ENCODE data around the gene MRM2. TPM values are rescaled to one million over a fixed set of nuclear protein-coding genes. Genes with fewer than 3 reads are reported as not detected.

The MRM2 gene
- total and polyA plus RNA-seq, 4 donors = 14.5 to 33.0 (median 27.7) TPM

- Histone ChIP-seq H3K9me3 (ENCODE audit: control insufficient read depth, insufficient read depth, low read length) (no peaks in the 10 kb centered on the region), H3K4me1 (ENCODE audit: control insufficient read depth, insufficient read depth, low read length) (no peaks in the 10 kb centered on the region), H3K27me3 (ENCODE audit: control insufficient read depth, insufficient read depth, low read length) (no peaks in the 10 kb centered on the region), H3K4me3 (ENCODE audit: low read depth, low read length) (no peak overlapping the region), H3K27ac (ENCODE audit: low read depth, low read length) (no peak overlapping the region), H3K36me3 (ENCODE audit: control insufficient read depth, insufficient read depth, low read length) (peaks cover 100% of the 10 kb centered on the region)
- 95% methylated on average over 8 of the region's 8 CpGs for WGBS (ENCODE audit: insufficient coverage)
- no peak for DNase-seq (ENCODE audit: low read depth in 4 of 6, low spot score in 6 of 6)
Measured at GRCh38 chr7:2219606-2220005, 22.4 kb downstream of the MRM2 start.

DNA sequence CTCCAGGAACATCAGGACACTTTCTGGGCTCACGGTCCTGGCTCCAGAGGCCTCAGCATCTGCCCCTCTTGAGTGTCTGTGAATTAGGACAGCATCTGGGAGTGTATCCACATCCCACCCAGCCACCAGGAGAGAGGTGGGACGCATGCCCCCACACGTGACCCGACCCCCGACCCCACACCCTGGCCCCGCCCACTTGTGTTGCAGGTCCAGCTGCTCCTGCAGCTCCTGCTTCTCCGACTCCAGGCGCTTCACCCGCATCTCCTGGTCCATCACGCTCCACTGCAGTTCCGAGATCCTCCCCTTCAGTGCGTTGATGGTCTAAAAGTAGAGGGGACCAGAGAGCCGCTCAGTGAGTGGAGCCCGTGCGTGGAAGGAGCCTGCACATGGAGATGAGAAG is 22.9 kb downstream of the MRM2 start:
- peaks cover 100% of the 10 kb centered on the region for H3K36me3 ChIP-seq (ENCODE audit: control insufficient read depth, insufficient read depth, low read length)
- no peak overlapping the region for H3K27ac ChIP-seq (ENCODE audit: low read depth, low read length)
- H3K9me3 ChIP-seq (ENCODE audit: control insufficient read depth, insufficient read depth, low read length) = no peaks in the 10 kb centered on the region
- no peak for DNase-seq (ENCODE audit: low read depth in 4 of 6, low spot score in 6 of 6)
- H3K4me1 ChIP-seq (ENCODE audit: control insufficient read depth, insufficient read depth, low read length) = no peaks in the 10 kb centered on the region
- no peaks in the 10 kb centered on the region for H3K27me3 ChIP-seq (ENCODE audit: control insufficient read depth, insufficient read depth, low read length)
- WGBS (ENCODE audit: insufficient coverage) = 90% methylated on average over 12 of the region's 15 CpGs
- H3K4me3 ChIP-seq (ENCODE audit: low read depth, low read length) = no peak overlapping the region

- Histone ChIP-seq H3K27ac (ENCODE audit: low read depth, low read length) (no peak overlapping the region), H3K4me3 (ENCODE audit: low read depth, low read length) (no peak overlapping the region), H3K27me3 (ENCODE audit: control insufficient read depth, insufficient read depth, low read length) (no peaks in the 10 kb centered on the region), H3K4me1 (ENCODE audit: control insufficient read depth, insufficient read depth, low read length) (no peaks in the 10 kb centered on the region), H3K36me3 (ENCODE audit: control insufficient read depth, insufficient read depth, low read length) (peaks cover 100% of the 10 kb centered on the region), H3K9me3 (ENCODE audit: control insufficient read depth, insufficient read depth, low read length) (no peaks in the 10 kb centered on the region)
- no peak for DNase-seq (ENCODE audit: low read depth in 4 of 6, low spot score in 6 of 6)
- WGBS (ENCODE audit: insufficient coverage) = 87% methylated on average over 9 of the region's 9 CpGs
Measured at GRCh38 chr7:2218444-2218785, 23.6 kb downstream of the MRM2 start.

- H3K4me1 ChIP-seq (ENCODE audit: control insufficient read depth, insufficient read depth, low read length) = no peaks in the 10 kb centered on the region
- H3K4me3 ChIP-seq (ENCODE audit: low read depth, low read length) = no peak overlapping the region
- no peak for DNase-seq (ENCODE audit: low read depth in 4 of 6, low spot score in 6 of 6)
- H3K36me3 ChIP-seq (ENCODE audit: control insufficient read depth, insufficient read depth, low read length) = peaks cover 100% of the 10 kb centered on the region
- H3K27me3 ChIP-seq (ENCODE audit: control insufficient read depth, insufficient read depth, low read length) = no peaks in the 10 kb centered on the region
- H3K27ac ChIP-seq (ENCODE audit: low read depth, low read length) = no peak overlapping the region
- 89% methylated on average over 18 of the region's 19 CpGs for WGBS (ENCODE audit: insufficient coverage)
- H3K9me3 ChIP-seq (ENCODE audit: control insufficient read depth, insufficient read depth, low read length) = no peaks in the 10 kb centered on the region
Measured at GRCh38 chr7:2217716-2218443, 24.1 kb downstream of the MRM2 start.

- 92% methylated on average over 9 of the region's 10 CpGs for WGBS (ENCODE audit: insufficient coverage)
- no peaks in the 10 kb centered on the region for H3K4me1 ChIP-seq (ENCODE audit: control insufficient read depth, insufficient read depth, low read length)
- H3K4me3 ChIP-seq (ENCODE audit: low read depth, low read length) = no peak overlapping the region
- H3K9me3 ChIP-seq (ENCODE audit: control insufficient read depth, insufficient read depth, low read length) = no peaks in the 10 kb centered on the region
- no peak for DNase-seq (ENCODE audit: low read depth in 4 of 6, low spot score in 6 of 6)
- no peaks in the 10 kb centered on the region for H3K27me3 ChIP-seq (ENCODE audit: control insufficient read depth, insufficient read depth, low read length)
- peaks cover 100% of the 10 kb centered on the region for H3K36me3 ChIP-seq (ENCODE audit: control insufficient read depth, insufficient read depth, low read length)
- H3K27ac ChIP-seq (ENCODE audit: low read depth, low read length) = no peak overlapping the region
Measured at GRCh38 chr7:2217206-2217605, 24.8 kb downstream of the MRM2 start.

GRCh38 chr7:2215851-2216250 is 26.2 kb downstream of the MRM2 start:
- H3K27ac ChIP-seq (ENCODE audit: low read depth, low read length) = no peak overlapping the region
- WGBS (ENCODE audit: insufficient coverage) = 92% methylated on average over 16 of the region's 17 CpGs
- no peaks in the 10 kb centered on the region for H3K27me3 ChIP-seq (ENCODE audit: control insufficient read depth, insufficient read depth, low read length)
- no peaks in the 10 kb centered on the region for H3K9me3 ChIP-seq (ENCODE audit: control insufficient read depth, insufficient read depth, low read length)
- no peaks in the 10 kb centered on the region for H3K4me1 ChIP-seq (ENCODE audit: control insufficient read depth, insufficient read depth, low read length)
- no peak for DNase-seq (ENCODE audit: low read depth in 4 of 6, low spot score in 6 of 6)
- peaks cover 100% of the 10 kb centered on the region for H3K36me3 ChIP-seq (ENCODE audit: control insufficient read depth, insufficient read depth, low read length)
- no peak overlapping the region for H3K4me3 ChIP-seq (ENCODE audit: low read depth, low read length)

DNA sequence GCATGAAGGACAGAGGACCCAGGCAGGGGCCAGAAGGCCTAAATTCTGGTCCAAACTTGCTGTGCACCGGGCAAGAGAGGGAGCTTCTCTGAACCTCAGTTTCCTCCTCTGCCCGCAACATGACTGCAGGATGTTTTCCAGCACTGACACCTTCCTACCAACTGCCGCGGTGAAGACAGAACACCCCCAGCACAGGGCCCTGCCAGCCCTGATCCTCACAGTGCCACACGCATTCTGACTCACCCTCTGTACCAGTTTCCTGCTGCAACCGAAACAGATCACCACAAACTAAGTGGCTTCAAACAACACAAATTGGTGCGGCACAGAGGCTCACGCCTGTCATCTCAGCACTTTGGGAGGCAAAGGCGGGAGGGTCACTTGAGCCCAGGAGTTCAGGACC is 27.4 kb downstream of the MRM2 start:
- H3K36me3 ChIP-seq (ENCODE audit: control insufficient read depth, insufficient read depth, low read length) = peaks cover 98% of the 10 kb centered on the region
- H3K27me3 ChIP-seq (ENCODE audit: control insufficient read depth, insufficient read depth, low read length) = no peaks in the 10 kb centered on the region
- DNase-seq (ENCODE audit: low read depth in 4 of 6, low spot score in 6 of 6) = no peak
- peaks cover 2% of the 10 kb centered on the region for H3K4me1 ChIP-seq (ENCODE audit: control insufficient read depth, insufficient read depth, low read length)
- H3K27ac ChIP-seq (ENCODE audit: low read depth, low read length) = no peak overlapping the region
- H3K9me3 ChIP-seq (ENCODE audit: control insufficient read depth, insufficient read depth, low read length) = no peaks in the 10 kb centered on the region
- WGBS (ENCODE audit: insufficient coverage) = 92% methylated on average over 9 of the region's 9 CpGs
- no peak overlapping the region for H3K4me3 ChIP-seq (ENCODE audit: low read depth, low read length)

- Histone ChIP-seq H3K4me3 (ENCODE audit: low read depth, low read length) (no peak overlapping the region), H3K9me3 (ENCODE audit: control insufficient read depth, insufficient read depth, low read length) (no peaks in the 10 kb centered on the region), H3K4me1 (ENCODE audit: control insufficient read depth, insufficient read depth, low read length) (peaks cover 8% of the 10 kb centered on the region), H3K36me3 (ENCODE audit: control insufficient read depth, insufficient read depth, low read length) (peaks cover 98% of the 10 kb centered on the region), H3K27ac (ENCODE audit: low read depth, low read length) (no peak overlapping the region), H3K27me3 (ENCODE audit: control insufficient read depth, insufficient read depth, low read length) (no peaks in the 10 kb centered on the region)
- DNase-seq (ENCODE audit: low read depth in 4 of 6, low spot score in 6 of 6) = no peak
- 83% methylated on average over 15 of the region's 15 CpGs for WGBS (ENCODE audit: insufficient coverage)
Measured at GRCh38 chr7:2213551-2214215, 28.3 kb downstream of the MRM2 start.

DNA sequence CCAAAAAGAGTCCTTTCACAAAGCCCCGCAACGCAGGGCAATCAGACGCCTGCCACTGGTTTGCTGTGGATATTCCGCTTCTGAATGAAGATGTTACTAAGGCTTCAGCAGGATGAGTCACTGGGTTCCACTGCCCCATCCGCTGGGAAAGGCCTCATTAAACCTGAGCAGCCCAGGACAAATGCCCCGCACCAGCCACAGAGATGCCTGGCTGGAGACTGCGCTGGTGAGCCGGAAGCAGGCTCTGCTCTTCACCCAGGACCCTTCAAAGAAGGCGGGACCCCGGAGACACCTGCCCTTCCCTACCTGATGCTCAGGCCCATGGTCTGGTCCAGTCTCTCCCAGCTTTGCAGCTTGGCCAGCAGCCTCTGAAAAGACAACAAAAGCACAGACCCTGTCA is 29.1 kb downstream of the MRM2 start:
- H3K4me3 ChIP-seq (ENCODE audit: low read depth, low read length) = no peak overlapping the region
- no peaks in the 10 kb centered on the region for H3K27me3 ChIP-seq (ENCODE audit: control insufficient read depth, insufficient read depth, low read length)
- no peak overlapping the region for H3K27ac ChIP-seq (ENCODE audit: low read depth, low read length)
- WGBS (ENCODE audit: insufficient coverage) = 99% methylated on average over 10 of the region's 10 CpGs
- H3K4me1 ChIP-seq (ENCODE audit: control insufficient read depth, insufficient read depth, low read length) = peaks cover 8% of the 10 kb centered on the region
- H3K9me3 ChIP-seq (ENCODE audit: control insufficient read depth, insufficient read depth, low read length) = no peaks in the 10 kb centered on the region
- DNase-seq (ENCODE audit: low read depth in 4 of 6, low spot score in 6 of 6) = no peak
- H3K36me3 ChIP-seq (ENCODE audit: control insufficient read depth, insufficient read depth, low read length) = peaks cover 93% of the 10 kb centered on the region

GRCh38 chr7:2211926-2212325 is 30.1 kb downstream of the MRM2 start:
- H3K36me3 ChIP-seq (ENCODE audit: control insufficient read depth, insufficient read depth, low read length) = peaks cover 90% of the 10 kb centered on the region
- no peak for DNase-seq (ENCODE audit: low read depth in 4 of 6, low spot score in 6 of 6)
- H3K27ac ChIP-seq (ENCODE audit: low read depth, low read length) = no peak overlapping the region
- H3K9me3 ChIP-seq (ENCODE audit: control insufficient read depth, insufficient read depth, low read length) = no peaks in the 10 kb centered on the region
- H3K27me3 ChIP-seq (ENCODE audit: control insufficient read depth, insufficient read depth, low read length) = no peaks in the 10 kb centered on the region
- no peak overlapping the region for H3K4me3 ChIP-seq (ENCODE audit: low read depth, low read length)
- peaks cover 8% of the 10 kb centered on the region for H3K4me1 ChIP-seq (ENCODE audit: control insufficient read depth, insufficient read depth, low read length)
- WGBS (ENCODE audit: insufficient coverage) = 84% methylated on average over 11 of the region's 13 CpGs

All from spinal cord (tissue), 10 donors.